Smooth muscle cell (in vitro differentiated cells): ENCODE results near the gene ACTR1B. TPM values are rescaled to one million over a fixed set of nuclear protein-coding genes. Genes with fewer than 3 reads are reported as not detected.

Experiments
- DNase-seq: peaks from one replicate; lab custom pipeline; 2025; ENCODE audit not compliant: unreplicated experiment; lab: John Stamatoyannopoulos, UW
- H2AFZ ChIP-seq: fragments of 200-600 bp; sonication (generic); 2 replicates; pipeline ENCODE4 v1.6.0; 2016; ENCODE audit warnings: antibody characterized with exemption, low read depth, mild to moderate bottlenecking
- H3F3A ChIP-seq: fragments of 200-600 bp; sonication (generic); 2 replicates; pipeline ENCODE4 v1.6.0; 2017; ENCODE audit warnings: antibody characterized with exemption, low read depth
- H3K27ac ChIP-seq: fragments of 200-600 bp; sonication (generic); 2 replicates; pipeline ENCODE4 v1.5.1; 2016; ENCODE audit warnings: low read depth, mild to moderate bottlenecking
- H3K27me3 ChIP-seq: fragments of 200-600 bp; sonication (generic); 2 replicates; pipeline ENCODE4 v1.6.1; 2016; ENCODE audit warnings: low read depth, mild to moderate bottlenecking
- H3K36me3 ChIP-seq: fragments of 200-600 bp; sonication (generic); 2 replicates; pipeline ENCODE4 v1.5.1; 2016; ENCODE audit warnings: low read depth
- H3K4me1 ChIP-seq: fragments of 200-600 bp; sonication (generic); 2 replicates; pipeline ENCODE4 v1.5.1; 2016; ENCODE audit warnings: low read depth
- H3K4me2 ChIP-seq: fragments of 200-600 bp; sonication (generic); 2 replicates; pipeline ENCODE4 v1.6.0; 2016; ENCODE audit warnings: mild to moderate bottlenecking
- H3K4me3 ChIP-seq: fragments of 200-600 bp; sonication (generic); 2 replicates; pipeline ENCODE4 v1.5.1; 2016; ENCODE audit warnings: mild to moderate bottlenecking
- H3K79me2 ChIP-seq: fragments of 200-600 bp; sonication (generic); 2 replicates; pipeline ENCODE4 v1.6.0; 2016; ENCODE audit warnings: low read depth, mild to moderate bottlenecking
- H3K9ac ChIP-seq: fragments of 200-600 bp; sonication (generic); 2 replicates; pipeline ENCODE4 v1.6.0; 2016; ENCODE audit warnings: low read depth
- H3K9me3 ChIP-seq: fragments of 200-600 bp; sonication (generic); replicated peaks from 2 replicates; pipeline ENCODE4 v1.5.1; 2016; ENCODE audit warnings: low read depth
- H4K20me1 ChIP-seq: fragments of 200-600 bp; sonication (generic); 2 replicates; pipeline ENCODE4 v1.6.0; 2016; ENCODE audit warnings: low read depth
- WGBS: methylation state at CpG from one replicate; pipeline ENCODE4 v1.1.7; 2016; ENCODE audit warnings: low lambda C conversion rate; 5-methylcytosine and 5-hydroxymethylcytosine counted together
- polyA plus RNA-seq: library from polyadenylated mRNA; unstranded; fragments of >200 nt; fragmentation: Nextera tagmentation; extraction: Ambion mirVana; gene quantifications from 2 replicates; pipeline ENCODE4 v1.2.1, GENCODE V29; 2016
- total RNA-seq: library from RNA; depleted of rRNA; stranded (reverse); fragments of >200 nt; gene quantifications from 2 replicates; pipeline ENCODE4 v1.2.3, GENCODE V29; 2014
- TF ChIP-seq, protein P1 (sequence below): fragments of 200-600 bp; sonication (generic); IDR thresholded peaks from 2 replicates; pipeline ENCODE4 v1.5.1; 2017; ENCODE audit warnings: borderline replicate concordance, mild to moderate bottlenecking, antibody characterized with exemption; ENCODE audit not compliant: insufficient read depth, poor library complexity, severe bottlenecking

ACTR1B gene
- total and polyA plus RNA-seq, 2 experiments from 2014 or later: 20.8 to 43.7 TPM

DNA sequence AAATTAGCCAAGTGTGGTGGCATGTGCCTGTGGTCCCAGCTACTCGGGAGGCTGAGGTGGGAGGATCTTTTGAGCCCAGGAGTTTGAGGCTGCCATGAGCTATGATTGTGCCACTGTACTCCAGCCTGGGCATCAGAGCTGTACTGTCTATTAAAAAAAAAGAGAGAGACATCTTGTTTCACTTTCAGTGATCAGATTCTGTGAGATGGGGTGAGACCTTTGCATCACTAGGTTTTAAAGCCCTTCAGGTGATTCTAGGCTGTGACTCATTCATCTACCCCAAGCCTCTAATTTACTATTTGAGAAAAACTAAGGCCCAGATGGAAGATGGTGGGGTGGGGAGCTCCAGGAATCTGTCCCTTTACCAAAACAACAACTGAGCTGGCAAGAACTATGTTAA, 12.8 kb upstream of the ACTR1B start:
- no peak overlapping the region for H2AFZ ChIP-seq
- H3K4me2 ChIP-seq: no peak overlapping the region
- no peak overlapping the region for H3K4me3 ChIP-seq
- no peaks in the 10 kb centered on the region for H3K4me1 ChIP-seq
- H3K27ac ChIP-seq: no peak overlapping the region
- H3K79me2 ChIP-seq: no peaks in the 10 kb centered on the region
- WGBS: 100% methylated on average over 1 of the region's 1 CpG
- no peaks in the 10 kb centered on the region for H3F3A ChIP-seq
- TF ChIP-seq, protein P1, sequence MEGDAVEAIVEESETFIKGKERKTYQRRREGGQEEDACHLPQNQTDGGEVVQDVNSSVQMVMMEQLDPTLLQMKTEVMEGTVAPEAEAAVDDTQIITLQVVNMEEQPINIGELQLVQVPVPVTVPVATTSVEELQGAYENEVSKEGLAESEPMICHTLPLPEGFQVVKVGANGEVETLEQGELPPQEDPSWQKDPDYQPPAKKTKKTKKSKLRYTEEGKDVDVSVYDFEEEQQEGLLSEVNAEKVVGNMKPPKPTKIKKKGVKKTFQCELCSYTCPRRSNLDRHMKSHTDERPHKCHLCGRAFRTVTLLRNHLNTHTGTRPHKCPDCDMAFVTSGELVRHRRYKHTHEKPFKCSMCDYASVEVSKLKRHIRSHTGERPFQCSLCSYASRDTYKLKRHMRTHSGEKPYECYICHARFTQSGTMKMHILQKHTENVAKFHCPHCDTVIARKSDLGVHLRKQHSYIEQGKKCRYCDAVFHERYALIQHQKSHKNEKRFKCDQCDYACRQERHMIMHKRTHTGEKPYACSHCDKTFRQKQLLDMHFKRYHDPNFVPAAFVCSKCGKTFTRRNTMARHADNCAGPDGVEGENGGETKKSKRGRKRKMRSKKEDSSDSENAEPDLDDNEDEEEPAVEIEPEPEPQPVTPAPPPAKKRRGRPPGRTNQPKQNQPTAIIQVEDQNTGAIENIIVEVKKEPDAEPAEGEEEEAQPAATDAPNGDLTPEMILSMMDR: no peak
- no peaks in the 10 kb centered on the region for H3K27me3 ChIP-seq
- H4K20me1 ChIP-seq: no peaks in the 10 kb centered on the region
- DNase-seq: no peak
- no peaks in the 10 kb centered on the region for H3K9me3 ChIP-seq
- H3K36me3 ChIP-seq: no peaks in the 10 kb centered on the region
- H3K9ac ChIP-seq: no peak overlapping the region

DNA sequence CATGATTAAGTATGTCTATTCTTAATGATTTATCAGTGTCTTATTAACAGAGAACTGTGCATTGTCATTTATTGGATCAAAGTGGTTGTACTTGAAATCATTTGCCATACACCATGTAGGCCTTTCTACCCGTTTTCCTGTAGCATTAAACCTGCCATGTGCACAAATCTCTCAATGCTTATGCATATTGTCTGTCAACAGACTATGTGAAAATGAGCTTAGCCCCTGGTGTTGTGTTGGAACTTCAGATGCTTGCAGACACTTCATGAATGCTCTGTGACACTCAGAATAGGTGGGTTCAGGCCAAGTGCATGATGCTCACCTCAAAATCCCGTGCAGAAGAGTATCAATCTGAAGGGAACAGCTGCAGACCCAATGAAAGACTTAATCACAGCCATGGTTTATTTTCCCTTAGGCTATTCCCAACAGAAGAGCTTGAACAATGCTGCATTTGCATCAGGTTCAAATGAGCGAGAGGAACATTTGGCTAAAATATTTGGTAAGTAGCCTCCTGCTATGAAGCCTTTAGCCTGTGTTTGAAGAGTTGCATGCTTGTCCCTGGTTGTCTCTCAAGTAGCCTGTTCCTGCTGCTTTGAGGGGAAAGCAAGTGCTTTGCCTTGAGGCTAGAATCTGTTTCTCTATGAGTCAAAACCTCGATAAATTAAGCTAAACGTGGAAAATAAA, 11.7 kb upstream of the ACTR1B start:
- no peaks in the 10 kb centered on the region for H3K36me3 ChIP-seq
- 57% methylated on average over 5 of the region's 5 CpGs for WGBS
- H3K9me3 ChIP-seq: no peaks in the 10 kb centered on the region
- H3K4me2 ChIP-seq: no peak overlapping the region
- H2AFZ ChIP-seq: no peak overlapping the region
- TF ChIP-seq, protein P1: no peak
- H3F3A ChIP-seq: no peaks in the 10 kb centered on the region
- no peak overlapping the region for H3K9ac ChIP-seq
- H3K4me1 ChIP-seq: no peaks in the 10 kb centered on the region
- DNase-seq: no peak
- H3K79me2 ChIP-seq: no peaks in the 10 kb centered on the region
- no peak overlapping the region for H3K27ac ChIP-seq
- H4K20me1 ChIP-seq: no peaks in the 10 kb centered on the region
- no peak overlapping the region for H3K4me3 ChIP-seq
- H3K27me3 ChIP-seq: no peaks in the 10 kb centered on the region

DNA sequence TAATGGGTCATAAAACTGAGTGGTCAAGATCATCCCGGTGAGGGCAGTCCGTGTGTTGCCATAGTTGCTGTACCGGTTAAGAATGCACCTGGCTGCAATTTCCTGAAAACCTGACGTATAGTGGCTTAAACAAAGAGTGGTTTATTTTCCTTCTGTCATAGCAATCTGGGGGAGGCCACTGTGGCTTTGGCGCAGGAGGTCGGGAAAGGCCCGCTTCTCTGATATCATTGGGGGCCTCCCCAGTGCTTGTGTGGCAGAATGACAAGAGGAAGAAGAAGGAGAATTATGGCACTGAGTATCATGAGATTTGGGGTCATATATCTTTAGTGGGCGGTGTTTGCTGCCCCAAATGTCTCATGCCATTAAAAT, 10.1 kb upstream of the ACTR1B start:
- no peak overlapping the region for H2AFZ ChIP-seq
- no peaks in the 10 kb centered on the region for H3K4me1 ChIP-seq
- H3K4me3 ChIP-seq: no peak overlapping the region
- no peaks in the 10 kb centered on the region for H3K27me3 ChIP-seq
- no peak for DNase-seq
- TF ChIP-seq, protein P1: no peak
- H3K9me3 ChIP-seq: no peaks in the 10 kb centered on the region
- H3K36me3 ChIP-seq: no peaks in the 10 kb centered on the region
- 92% methylated on average over 8 of the region's 8 CpGs for WGBS
- H4K20me1 ChIP-seq: no peaks in the 10 kb centered on the region
- no peaks in the 10 kb centered on the region for H3F3A ChIP-seq
- H3K27ac ChIP-seq: no peak overlapping the region
- H3K9ac ChIP-seq: no peak overlapping the region
- H3K79me2 ChIP-seq: no peaks in the 10 kb centered on the region
- no peak overlapping the region for H3K4me2 ChIP-seq
